Neural cell (in vitro differentiated cells): ENCODE measurements around the gene U2SURP. TPM values are rescaled to one million over a fixed set of nuclear protein-coding genes. Genes with fewer than 3 reads are reported as not detected.
"Not testable (repeated sequence)": the region's sequence is repeated elsewhere in the genome, so short reads cannot be mapped to it uniquely, and the experiment has no call there.

Experiments used
- H2AFZ ChIP-seq: fragments of 200-600, 300-800 bp; sonication (generic), shearing (Covaris generic); 2 replicates; pipeline ENCODE4 v1.6.0; 2014; ENCODE audit warnings: low read depth, mild to moderate bottlenecking, antibody characterized with exemption, low read length, moderate library complexity
- H3F3A ChIP-seq: fragments of 200-600 bp; shearing (Covaris generic); 2 replicates; pipeline ENCODE4 v1.6.1; 2016; ENCODE audit warnings: mild to moderate bottlenecking, moderate library complexity, mixed read lengths, antibody characterized with exemption, low read length; ENCODE audit not compliant: insufficient read depth, poor library complexity, severe bottlenecking
- H3K27ac ChIP-seq: fragments of 200-600, 300-800 bp; sonication (generic), shearing (Covaris generic); 2 replicates; pipeline ENCODE4 v1.5.1; 2014; ENCODE audit warnings: mild to moderate bottlenecking, low read length, moderate library complexity
- H3K27me3 ChIP-seq: fragments of 300-800, 200-600 bp; sonication (generic), shearing (Covaris generic); 2 replicates; pipeline ENCODE4 v1.6.0; 2014; ENCODE audit warnings: mild to moderate bottlenecking, low read depth, low read length, moderate library complexity; ENCODE audit not compliant: insufficient read depth
- H3K36me3 ChIP-seq: fragments of 300-800, 200-600 bp; sonication (generic), shearing (Covaris generic); 2 replicates; pipeline ENCODE4 v1.5.1; 2014; ENCODE audit warnings: mild to moderate bottlenecking, antibody characterized with exemption, low read length, moderate library complexity; ENCODE audit not compliant: insufficient read depth
- H3K4me2 ChIP-seq: fragments of 300-800, 200-600 bp; sonication (generic), shearing (Covaris generic); 2 replicates; pipeline ENCODE4 v1.6.0; 2014; ENCODE audit warnings: mild to moderate bottlenecking, low read length
- H3K4me3 ChIP-seq: fragments of 300-800, 200-600 bp; sonication (generic), shearing (Covaris generic); 2 replicates; pipeline ENCODE4 v1.5.1; 2014; ENCODE audit warnings: mild to moderate bottlenecking, low read length, moderate library complexity
- H3K79me2 ChIP-seq: fragments of 200-600 bp; shearing (Covaris generic); replicated peaks from 2 replicates; pipeline ENCODE4 v1.6.0; 2014; ENCODE audit warnings: mild to moderate bottlenecking, low read length, moderate library complexity; ENCODE audit not compliant: insufficient read depth
- H3K9ac ChIP-seq: fragments of 300-800, 200-600 bp; sonication (generic), shearing (Covaris generic); 2 replicates; pipeline ENCODE4 v1.6.1; 2016; ENCODE audit warnings: mild to moderate bottlenecking, low read length, mixed read lengths
- H3K9me2 ChIP-seq: fragments of 200-600 bp; shearing (Covaris generic); 2 replicates; pipeline ENCODE4 v1.6.1; 2016; ENCODE audit warnings: mild to moderate bottlenecking, low read length, mixed read lengths; ENCODE audit not compliant: insufficient read depth
- H3K9me3 ChIP-seq: fragments of 200-600, 300-800 bp; sonication (generic), shearing (Covaris generic); 2 replicates; pipeline ENCODE4 v1.6.1; 2016; ENCODE audit warnings: mild to moderate bottlenecking, mixed run types, low read length, moderate library complexity, mixed read lengths
- H4K20me1 ChIP-seq: fragments of 200-600 bp; shearing (Covaris generic); 2 replicates; pipeline ENCODE4 v1.6.1; 2016; ENCODE audit warnings: mild to moderate bottlenecking, mixed run types; ENCODE audit not compliant: insufficient read depth
- CTCF ChIP-seq: fragments of 450-650 bp; IDR thresholded peaks from 2 replicates; pipeline ENCODE4 v1.5.1; 2014; ENCODE audit warnings: antibody characterized with exemption, mild to moderate bottlenecking, moderate library complexity; ENCODE audit not compliant: poor library complexity, severe bottlenecking
- EP300 ChIP-seq: fragments of 450-650 bp; conservative IDR thresholded peaks from 2 replicates; pipeline ENCODE4 v1.6.1; 2014; ENCODE audit warnings: antibody characterized with exemption, mild to moderate bottlenecking, moderate library complexity; ENCODE audit not compliant: poor library complexity, severe bottlenecking
- EZH2 ChIP-seq: fragments of 200-600, 300-800 bp; shearing (Covaris generic), sonication (generic); IDR thresholded peaks from 2 replicates; pipeline ENCODE4 v1.6.1; 2014; ENCODE audit warnings: antibody characterized with exemption, low read length, borderline replicate concordance, mild to moderate bottlenecking; ENCODE audit not compliant: insufficient read depth, poor library complexity, severe bottlenecking
- MXI1 ChIP-seq: fragments of 450-650 bp; conservative IDR thresholded peaks from 2 replicates; pipeline ENCODE4 v1.6.1; 2014; ENCODE audit warnings: antibody characterized with exemption, mild to moderate bottlenecking; ENCODE audit not compliant: poor library complexity, severe bottlenecking
- POLR2AphosphoS5 ChIP-seq: IDR thresholded peaks from 2 replicates; pipeline ENCODE4 v1.6.1; 2012
- RAD21 ChIP-seq: fragments of 450-650 bp; conservative IDR thresholded peaks from 2 replicates; pipeline ENCODE4 v1.6.1; 2014; ENCODE audit warnings: antibody characterized with exemption, mild to moderate bottlenecking, moderate library complexity
- REST ChIP-seq: IDR thresholded peaks from 2 replicates; pipeline ENCODE4 v1.6.1; 2012; ENCODE audit warnings: borderline replicate concordance
- SMC3 ChIP-seq: fragments of 450-650 bp; conservative IDR thresholded peaks from 2 replicates; pipeline ENCODE4 v1.6.1; 2014; ENCODE audit warnings: antibody characterized with exemption, mild to moderate bottlenecking, moderate library complexity; ENCODE audit not compliant: poor library complexity
- TAF1 ChIP-seq: IDR thresholded peaks from 2 replicates; pipeline ENCODE4 v1.6.1; 2012; ENCODE audit warnings: low read depth
- polyA plus RNA-seq: library from polyadenylated mRNA; depleted of rRNA; stranded (reverse); fragments of >200 nt; gene quantifications from 2 replicates; pipeline ENCODE4 v1.2.3, GENCODE V29; 2014

The U2SURP gene
- polyA plus RNA-seq, 1 donor from 2014 or later = 159 TPM

GRCh38 chr3:142987707-142988106 is 13.7 kb upstream of the U2SURP start:
- H3K79me2 ChIP-seq = no peaks in the 10 kb centered on the region

GRCh38 chr3:142988221-142988620 is 13.1 kb upstream of the U2SURP start:
- H4K20me1 ChIP-seq, H3K9me3 ChIP-seq, H3K9ac ChIP-seq, H3K36me3 ChIP-seq, H3F3A ChIP-seq, H3K79me2 ChIP-seq, H3K4me3 ChIP-seq, H3K27me3 ChIP-seq, H2AFZ ChIP-seq, H3K4me2 ChIP-seq, H3K27ac ChIP-seq, H3K9me2 ChIP-seq: not testable (repeated sequence)

More at GRCh38 chr3:142987707-142988106, 13.7 kb upstream of the U2SURP start:
- no peak overlapping the region for H3K4me3 ChIP-seq
- no peak overlapping the region for H3K4me2 ChIP-seq
- H3F3A ChIP-seq = no peaks in the 10 kb centered on the region
- no peaks in the 10 kb centered on the region for H3K36me3 ChIP-seq
- no peak overlapping the region for H3K27ac ChIP-seq
- H4K20me1 ChIP-seq = no peaks in the 10 kb centered on the region
- H2AFZ ChIP-seq = no peak overlapping the region
- H3K9me2 ChIP-seq = no peaks in the 10 kb centered on the region
- no peaks in the 10 kb centered on the region for H3K27me3 ChIP-seq
- no peak for TF ChIP-seq EP300
- TF ChIP-seq TAF1 = no peak
- TF ChIP-seq MXI1 = no peak
- TF ChIP-seq POLR2AphosphoS5 = no peak
- TF ChIP-seq RAD21 = no peak
- TF ChIP-seq CTCF = no peak
- no peak for TF ChIP-seq EZH2
- TF ChIP-seq REST = no peak
- TF ChIP-seq SMC3 = no peak
- no peak overlapping the region for H3K9ac ChIP-seq
- H3K9me3 ChIP-seq = no peaks in the 10 kb centered on the region

- not testable (repeated sequence) for H3K27ac ChIP-seq, H3K4me3 ChIP-seq, H4K20me1 ChIP-seq, H3K36me3 ChIP-seq, H3K27me3 ChIP-seq, H3K9me3 ChIP-seq, H2AFZ ChIP-seq, H3F3A ChIP-seq, H3K4me2 ChIP-seq, H3K9me2 ChIP-seq, H3K9ac ChIP-seq, H3K79me2 ChIP-seq
Observed at GRCh38 chr3:142988826-142989225, 12.5 kb upstream of the U2SURP start.
